ENCODE measurements around the gene MAPK8. TPM values are rescaled to one million over a fixed set of nuclear protein-coding genes. Genes with fewer than 3 reads are reported as not detected.

Gene MAPK8
- total RNA-seq, 2 experiments from 2014 or later: 47.8 to 50.6 TPM

- no peak for ATAC-seq (ENCODE audit: poor library complexity)
- Histone ChIP-seq H3K4me1 (ENCODE audit: insufficient read depth, low read length) (peaks cover 4% of the 10 kb centered on the region), H3K4me3 (ENCODE audit: low read length) (no peak overlapping the region), H3K27ac (ENCODE audit: low read depth in 1 of 2, low read length in 2 of 2) (no peak overlapping the region), H3K36me3 (ENCODE audit: insufficient read depth, low read length) (no peaks in the 10 kb centered on the region), H3K9me3 (ENCODE audit: control insufficient read depth in 1 of 2, insufficient read depth in 1 of 2, low read length in 2 of 2) (peaks cover 0 to 3% of the 10 kb centered on the region in 2 experiments), H3K27me3 (ENCODE audit: control insufficient read depth in 1 of 2, insufficient read depth in 2 of 2, low read length in 2 of 2) (no peaks in the 10 kb centered on the region)
- H3K9me3 Mint-ChIP-seq: no peaks in the 10 kb centered on the region
- intact Hi-C loops (cut with DNase I, micrococcal nuclease): no loop called here
- H3K27ac Mint-ChIP-seq: no peak overlapping the region
- H3K4me1 Mint-ChIP-seq (ENCODE audit: low read depth): peaks cover 9% of the 10 kb centered on the region
- no peaks in the 10 kb centered on the region for H3K36me3 Mint-ChIP-seq (ENCODE audit: low read depth)
- no peak for DNase-seq
- H3K4me3 Mint-ChIP-seq: no peak overlapping the region
- peaks cover 22% of the 10 kb centered on the region for H3K27me3 Mint-ChIP-seq
- ChIA-PET CTCF (no interaction called here), POLR2A (no interaction called here)
- TF ChIP-seq, protein P1, sequence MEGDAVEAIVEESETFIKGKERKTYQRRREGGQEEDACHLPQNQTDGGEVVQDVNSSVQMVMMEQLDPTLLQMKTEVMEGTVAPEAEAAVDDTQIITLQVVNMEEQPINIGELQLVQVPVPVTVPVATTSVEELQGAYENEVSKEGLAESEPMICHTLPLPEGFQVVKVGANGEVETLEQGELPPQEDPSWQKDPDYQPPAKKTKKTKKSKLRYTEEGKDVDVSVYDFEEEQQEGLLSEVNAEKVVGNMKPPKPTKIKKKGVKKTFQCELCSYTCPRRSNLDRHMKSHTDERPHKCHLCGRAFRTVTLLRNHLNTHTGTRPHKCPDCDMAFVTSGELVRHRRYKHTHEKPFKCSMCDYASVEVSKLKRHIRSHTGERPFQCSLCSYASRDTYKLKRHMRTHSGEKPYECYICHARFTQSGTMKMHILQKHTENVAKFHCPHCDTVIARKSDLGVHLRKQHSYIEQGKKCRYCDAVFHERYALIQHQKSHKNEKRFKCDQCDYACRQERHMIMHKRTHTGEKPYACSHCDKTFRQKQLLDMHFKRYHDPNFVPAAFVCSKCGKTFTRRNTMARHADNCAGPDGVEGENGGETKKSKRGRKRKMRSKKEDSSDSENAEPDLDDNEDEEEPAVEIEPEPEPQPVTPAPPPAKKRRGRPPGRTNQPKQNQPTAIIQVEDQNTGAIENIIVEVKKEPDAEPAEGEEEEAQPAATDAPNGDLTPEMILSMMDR (IDR thresholded peaks at IDR 0.05): no peak
Measured at GRCh38 chr10:48287417-48288391, 18.8 kb upstream of the MAPK8 start.

- H3K36me3 Mint-ChIP-seq (ENCODE audit: low read depth): no peaks in the 10 kb centered on the region
- TF ChIP-seq, protein P1 (IDR thresholded peaks at IDR 0.05): no peak
- no peak for DNase-seq
- H3K4me1 Mint-ChIP-seq (ENCODE audit: low read depth): peaks cover 9% of the 10 kb centered on the region
- H3K4me3 Mint-ChIP-seq: no peak overlapping the region
- no peak overlapping the region for H3K27ac Mint-ChIP-seq
- intact Hi-C loops (cut with DNase I, micrococcal nuclease): no loop called here
- no peaks in the 10 kb centered on the region for H3K9me3 Mint-ChIP-seq
- Histone ChIP-seq H3K27me3 (ENCODE audit: control insufficient read depth in 1 of 2, insufficient read depth in 2 of 2, low read length in 2 of 2) (no peaks in the 10 kb centered on the region), H3K4me1 (ENCODE audit: insufficient read depth, low read length) (peaks cover 4% of the 10 kb centered on the region), H3K36me3 (ENCODE audit: insufficient read depth, low read length) (no peaks in the 10 kb centered on the region), H3K4me3 (ENCODE audit: low read length) (no peak overlapping the region), H3K27ac (ENCODE audit: low read depth in 1 of 2, low read length in 2 of 2) (no peak overlapping the region), H3K9me3 (ENCODE audit: control insufficient read depth in 1 of 2, insufficient read depth in 1 of 2, low read length in 2 of 2) (no peaks in the 10 kb centered on the region)
- ChIA-PET POLR2A (no interaction called here), CTCF (no interaction called here)
- ATAC-seq (ENCODE audit: poor library complexity): no peak
- peaks cover 22% of the 10 kb centered on the region for H3K27me3 Mint-ChIP-seq
Measured at GRCh38 chr10:48288661-48289060, 17.8 kb upstream of the MAPK8 start.

DNA sequence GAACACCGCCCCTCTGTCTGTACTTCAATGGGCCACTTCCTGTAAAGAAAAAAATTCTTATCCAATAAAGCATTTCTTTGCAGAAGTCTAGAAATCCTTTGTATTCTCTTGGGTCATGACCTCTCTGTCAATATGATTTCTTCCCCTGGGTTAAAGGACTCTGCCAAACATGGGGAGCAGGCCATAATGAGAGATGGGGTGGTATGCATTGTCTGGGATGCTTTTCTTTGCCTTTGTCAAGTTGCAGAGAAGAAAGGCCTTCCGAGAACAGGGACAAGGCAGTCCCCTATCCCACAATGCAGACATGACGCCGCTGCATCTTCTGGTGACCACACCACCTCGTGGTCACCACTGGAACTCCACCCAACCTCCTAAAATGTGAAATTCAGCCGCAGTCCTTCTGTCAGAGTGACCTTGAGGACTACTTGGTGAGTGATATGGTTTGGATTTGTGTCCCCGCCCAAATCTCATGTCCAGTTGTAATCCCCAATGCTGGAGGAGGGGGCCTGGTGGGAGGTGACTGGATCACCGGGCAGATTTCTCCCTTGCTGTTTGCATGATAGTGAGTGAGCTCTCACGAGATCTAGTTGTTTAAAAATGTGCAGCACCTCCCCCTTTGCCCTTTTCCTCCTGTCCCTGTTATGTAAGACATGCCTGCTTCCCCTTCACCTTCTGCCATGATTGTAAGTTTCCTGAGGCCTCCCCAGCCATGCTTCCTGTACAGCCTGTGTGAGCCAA lies 16.8 kb upstream of the MAPK8 start:
- H3K27me3 ChIP-seq (ENCODE audit: control insufficient read depth in 1 of 2, insufficient read depth in 2 of 2, low read length in 2 of 2): no peaks in the 10 kb centered on the region
- Mint-ChIP-seq H3K9me3 (no peaks in the 10 kb centered on the region), H3K4me1 (ENCODE audit: low read depth) (peaks cover 9% of the 10 kb centered on the region), H3K27ac (no peak overlapping the region), H3K4me3 (no peak overlapping the region), H3K36me3 (ENCODE audit: low read depth) (no peaks in the 10 kb centered on the region), H3K27me3 (peaks cover 15% of the 10 kb centered on the region)
- ATAC-seq (ENCODE audit: poor library complexity) (peak; percentile 81), DNase-seq (peak in 13 of 14 experiments; percentile 13 to 65 (median 29))
- ChIA-PET POLR2A (no interaction called here), CTCF (interaction anchor here (1.1 to 1.2 kb wide), 3 partner anchors 10 to 34 kb away, joined by 3 to 4 read pairs (median 3); no protein-coding TSS in a partner anchor)
- H3K4me1 ChIP-seq (ENCODE audit: insufficient read depth, low read length): peaks cover 4% of the 10 kb centered on the region
- no peak overlapping the region for H3K4me3 ChIP-seq (ENCODE audit: low read length)
- intact Hi-C loops (cut with DNase I, micrococcal nuclease): no loop called here
- TF ChIP-seq, protein P1 (IDR thresholded peaks at IDR 0.05): peak; percentile 83
- H3K9me3 ChIP-seq (ENCODE audit: control insufficient read depth in 1 of 2, insufficient read depth in 1 of 2, low read length in 2 of 2): no peaks in the 10 kb centered on the region
- no peaks in the 10 kb centered on the region for H3K36me3 ChIP-seq (ENCODE audit: insufficient read depth, low read length)
- no peak overlapping the region for H3K27ac ChIP-seq (ENCODE audit: low read depth in 1 of 2, low read length in 2 of 2)

All from CD4-positive, alpha-beta T cell (primary cell).